Activated CD4-positive, CD25-positive, alpha-beta regulatory T cell (primary cell): ENCODE data around the gene DAGLA.
"Not testable (repeated sequence)": the region's sequence is repeated elsewhere in the genome, so short reads cannot be mapped to it uniquely, and the experiment has no call there.

Experiments used
- DNase-seq, 4 experiments: peaks; one replicate each; lab custom pipeline; 2025; lab: John Stamatoyannopoulos, UW

The DAGLA gene

GRCh38 chr11:61666684-61667297 is 13.4 kb upstream of the DAGLA start:
- no peak for DNase-seq

GRCh38 chr11:61667684-61668305 is 12.4 kb upstream of the DAGLA start:
- DNase-seq = no peak

GRCh38 chr11:61669417-61669816 is 10.8 kb upstream of the DAGLA start:
- DNase-seq = no peak

- DNase-seq = no peak
Observed at GRCh38 chr11:61670626-61671025, 9.6 kb upstream of the DAGLA start.

- no peak for DNase-seq
Observed at GRCh38 chr11:61671527-61671926, 8.7 kb upstream of the DAGLA start.

GRCh38 chr11:61673946-61674467 is 6.2 kb upstream of the DAGLA start:
- not testable (repeated sequence) for DNase-seq

- DNase-seq = no peak
Observed at GRCh38 chr11:61675826-61676225, 4.4 kb upstream of the DAGLA start.

- DNase-seq = no peak
Observed at GRCh38 chr11:61679296-61679695, 895 bp upstream of the DAGLA start.

- no peak for DNase-seq
Observed at GRCh38 chr11:61680622-61681221, 531 bp downstream of the DAGLA start.

- DNase-seq = no peak
Observed at GRCh38 chr11:61682093-61682732, 2.0 kb downstream of the DAGLA start.

GRCh38 chr11:61682906-61683675 is 2.9 kb downstream of the DAGLA start:
- DNase-seq = no peak

GRCh38 chr11:61683961-61684869 is 4.0 kb downstream of the DAGLA start:
- no peak for DNase-seq

- no peak for DNase-seq
Observed at GRCh38 chr11:61684870-61685616, 4.9 kb downstream of the DAGLA start.

GRCh38 chr11:61685617-61685967 is 5.4 kb downstream of the DAGLA start:
- DNase-seq = no peak

GRCh38 chr11:61686066-61686465 is 5.9 kb downstream of the DAGLA start:
- no peak for DNase-seq

GRCh38 chr11:61686469-61686868 is 6.3 kb downstream of the DAGLA start:
- DNase-seq = no peak

GRCh38 chr11:61687420-61687819 is 7.2 kb downstream of the DAGLA start:
- DNase-seq = no peak

GRCh38 chr11:61688365-61689163 is 8.4 kb downstream of the DAGLA start:
- no peak for DNase-seq

GRCh38 chr11:61689164-61689496 is 8.9 kb downstream of the DAGLA start:
- no peak for DNase-seq
